ENCODE data around the gene ZNF358.

DNA sequence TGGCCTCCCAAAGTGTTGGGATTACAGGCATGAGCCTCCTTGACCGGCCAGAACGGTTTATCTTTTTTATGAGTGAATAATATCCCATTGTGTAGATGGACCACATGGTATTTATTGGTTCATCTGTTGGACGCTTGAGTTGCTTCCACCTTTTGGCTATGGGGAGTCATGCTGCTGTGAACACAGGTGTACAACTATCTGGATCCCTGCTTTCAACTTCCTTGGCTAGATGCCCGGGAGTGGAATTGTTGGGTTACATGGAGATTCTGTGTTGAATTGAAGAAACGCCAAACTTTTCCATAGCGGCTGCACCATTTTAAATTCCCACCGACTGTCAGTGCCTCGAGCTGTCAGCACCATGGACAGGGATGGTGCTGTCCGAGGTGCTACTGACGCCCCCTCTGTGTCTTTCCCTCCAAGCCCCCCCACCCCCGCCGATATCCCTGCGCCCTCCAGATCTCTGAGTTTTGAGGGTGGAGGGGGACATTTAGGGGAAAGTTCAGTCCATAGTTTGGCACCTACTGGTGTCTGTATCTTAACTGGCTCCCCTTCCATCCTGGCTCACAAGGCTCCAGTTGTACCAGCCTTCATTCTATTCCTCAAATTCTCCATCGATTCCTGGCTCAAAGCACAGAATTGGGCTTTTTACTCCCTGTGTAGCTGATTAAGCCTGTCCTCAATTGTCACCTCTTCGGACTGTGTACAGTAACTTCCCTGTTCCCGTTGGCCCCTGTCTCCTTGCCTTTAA is 46.9 kb downstream of the ZNF358 start:
- TF ChIP-seq, protein P1, sequence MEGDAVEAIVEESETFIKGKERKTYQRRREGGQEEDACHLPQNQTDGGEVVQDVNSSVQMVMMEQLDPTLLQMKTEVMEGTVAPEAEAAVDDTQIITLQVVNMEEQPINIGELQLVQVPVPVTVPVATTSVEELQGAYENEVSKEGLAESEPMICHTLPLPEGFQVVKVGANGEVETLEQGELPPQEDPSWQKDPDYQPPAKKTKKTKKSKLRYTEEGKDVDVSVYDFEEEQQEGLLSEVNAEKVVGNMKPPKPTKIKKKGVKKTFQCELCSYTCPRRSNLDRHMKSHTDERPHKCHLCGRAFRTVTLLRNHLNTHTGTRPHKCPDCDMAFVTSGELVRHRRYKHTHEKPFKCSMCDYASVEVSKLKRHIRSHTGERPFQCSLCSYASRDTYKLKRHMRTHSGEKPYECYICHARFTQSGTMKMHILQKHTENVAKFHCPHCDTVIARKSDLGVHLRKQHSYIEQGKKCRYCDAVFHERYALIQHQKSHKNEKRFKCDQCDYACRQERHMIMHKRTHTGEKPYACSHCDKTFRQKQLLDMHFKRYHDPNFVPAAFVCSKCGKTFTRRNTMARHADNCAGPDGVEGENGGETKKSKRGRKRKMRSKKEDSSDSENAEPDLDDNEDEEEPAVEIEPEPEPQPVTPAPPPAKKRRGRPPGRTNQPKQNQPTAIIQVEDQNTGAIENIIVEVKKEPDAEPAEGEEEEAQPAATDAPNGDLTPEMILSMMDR (IDR thresholded peaks at IDR 0.05; ENCODE audit: low read length): no peak
- TF ChIP-seq EZH2 (optimal IDR thresholded peaks at IDR 0.05; ENCODE audit: low read depth, low read length): no peak
